ENCODE results near the gene CFAP100. TPM values are rescaled to one million over a fixed set of nuclear protein-coding genes. Genes with fewer than 3 reads are reported as not detected.

CFAP100 gene
- total RNA-seq, 4 donors from 2014 or later: not detected

GRCh38 chr3:126448893-126449180, 54.1 kb downstream of the CFAP100 start:
- WGBS, 2 donors: 88 to 92% methylated on average over 2 to 8 of the region's 8 CpGs
- TF ChIP-seq, protein P1, sequence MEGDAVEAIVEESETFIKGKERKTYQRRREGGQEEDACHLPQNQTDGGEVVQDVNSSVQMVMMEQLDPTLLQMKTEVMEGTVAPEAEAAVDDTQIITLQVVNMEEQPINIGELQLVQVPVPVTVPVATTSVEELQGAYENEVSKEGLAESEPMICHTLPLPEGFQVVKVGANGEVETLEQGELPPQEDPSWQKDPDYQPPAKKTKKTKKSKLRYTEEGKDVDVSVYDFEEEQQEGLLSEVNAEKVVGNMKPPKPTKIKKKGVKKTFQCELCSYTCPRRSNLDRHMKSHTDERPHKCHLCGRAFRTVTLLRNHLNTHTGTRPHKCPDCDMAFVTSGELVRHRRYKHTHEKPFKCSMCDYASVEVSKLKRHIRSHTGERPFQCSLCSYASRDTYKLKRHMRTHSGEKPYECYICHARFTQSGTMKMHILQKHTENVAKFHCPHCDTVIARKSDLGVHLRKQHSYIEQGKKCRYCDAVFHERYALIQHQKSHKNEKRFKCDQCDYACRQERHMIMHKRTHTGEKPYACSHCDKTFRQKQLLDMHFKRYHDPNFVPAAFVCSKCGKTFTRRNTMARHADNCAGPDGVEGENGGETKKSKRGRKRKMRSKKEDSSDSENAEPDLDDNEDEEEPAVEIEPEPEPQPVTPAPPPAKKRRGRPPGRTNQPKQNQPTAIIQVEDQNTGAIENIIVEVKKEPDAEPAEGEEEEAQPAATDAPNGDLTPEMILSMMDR (IDR thresholded peaks at IDR 0.05): no peak
- TF ChIP-seq POLR2A (IDR thresholded peaks at IDR 0.05): no peak
- Histone ChIP-seq H3K27me3 (no peaks in the 10 kb centered on the region), H3K36me3 (peaks cover 6 to 85% (median 31%) of the 10 kb centered on the region in 3 donors), H3K9me3 (no peaks in the 10 kb centered on the region), H3K4me1 (peaks cover 0 to 9% (median 0%) of the 10 kb centered on the region in 3 donors), H3K27ac (no peak overlapping the region), H3K4me3 (no peak overlapping the region)
- intact Hi-C loops (cut with DNase I): no loop called here
- DNase-seq: no peak

DNA sequence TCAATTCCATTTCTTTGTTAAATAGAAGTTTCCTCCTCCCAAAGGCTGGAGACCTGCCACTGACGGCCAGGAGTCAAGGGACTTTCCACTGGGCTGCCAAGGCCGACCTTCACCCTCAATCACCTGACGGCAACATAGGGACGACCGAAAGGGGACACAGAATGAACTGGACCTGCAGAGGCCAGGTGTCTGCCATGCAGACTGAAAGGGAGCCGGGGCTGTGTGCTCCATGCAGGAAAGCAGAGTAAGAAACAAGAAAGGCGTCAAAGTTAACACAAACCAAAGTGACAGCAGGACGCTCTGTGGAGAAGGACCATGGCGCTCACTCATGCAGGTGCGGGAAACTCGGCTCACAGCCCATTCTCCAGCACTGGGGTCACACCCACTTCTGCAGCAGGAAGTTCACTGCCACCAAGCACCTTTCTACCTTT, 54.9 kb downstream of the CFAP100 start:
- Histone ChIP-seq H3K4me1 (peaks cover 0 to 9% (median 0%) of the 10 kb centered on the region in 3 donors), H3K27ac (no peak overlapping the region), H3K9me3 (no peaks in the 10 kb centered on the region), H3K4me3 (no peak overlapping the region), H3K36me3 (peaks cover 6 to 93% (median 31%) of the 10 kb centered on the region in 3 donors), H3K27me3 (no peaks in the 10 kb centered on the region)
- intact Hi-C loops (cut with DNase I): no loop called here
- TF ChIP-seq, protein P1 (IDR thresholded peaks at IDR 0.05): no peak
- no peak for DNase-seq
- 81% methylated on average over 4 to 7 of the region's 11 CpGs for WGBS, 2 donors

- WGBS, 2 donors: 84 to 92% methylated on average over 2 to 8 of the region's 9 CpGs
- Histone ChIP-seq H3K4me1 (peaks cover 0 to 10% (median 0%) of the 10 kb centered on the region in 3 donors), H3K9me3 (no peaks in the 10 kb centered on the region), H3K27ac (no peak overlapping the region), H3K4me3 (no peak overlapping the region), H3K36me3 (peaks cover 6 to 96% (median 35%) of the 10 kb centered on the region in 3 donors), H3K27me3 (no peaks in the 10 kb centered on the region)
- no peak for DNase-seq
- intact Hi-C loops (cut with DNase I): no loop called here
- no peak for TF ChIP-seq POLR2A (IDR thresholded peaks at IDR 0.05)
- TF ChIP-seq, protein P1 (IDR thresholded peaks at IDR 0.05): no peak
These were observed 55.5 kb downstream of the CFAP100 start for GRCh38 chr3:126450219-126450618.

DNA sequence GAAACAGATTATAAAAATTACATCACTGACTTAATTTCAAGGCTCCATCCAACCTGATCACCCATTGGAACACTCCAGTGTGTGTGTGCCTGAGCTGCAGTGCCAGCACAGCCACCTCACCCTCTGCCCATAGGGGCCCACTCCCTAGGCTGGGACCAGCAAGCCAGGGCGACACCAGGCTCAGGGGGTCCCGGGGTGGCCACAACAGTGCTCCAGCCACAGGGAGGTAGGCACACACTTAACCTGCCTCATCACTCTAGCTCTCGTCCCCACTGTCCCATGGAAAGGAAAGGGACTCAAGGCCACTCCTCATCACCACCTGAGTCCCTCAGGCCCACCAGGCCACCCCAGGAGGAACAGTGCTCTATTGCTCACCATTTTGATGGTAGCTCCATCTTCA, 56.0 kb downstream of the CFAP100 start:
- H3K4me1 ChIP-seq: peaks cover 0 to 13% (median 0%) of the 10 kb centered on the region in 3 donors
- 80 to 96% methylated on average over 1 to 2 of the region's 3 CpGs for WGBS, 2 donors
- H3K4me3 ChIP-seq: no peak overlapping the region
- intact Hi-C loops (cut with DNase I): no loop called here
- no peak overlapping the region for H3K27ac ChIP-seq
- TF ChIP-seq POLR2A (IDR thresholded peaks at IDR 0.05): no peak
- TF ChIP-seq, protein P1 (IDR thresholded peaks at IDR 0.05): no peak
- peaks cover 6 to 96% (median 35%) of the 10 kb centered on the region in 3 donors for H3K36me3 ChIP-seq
- DNase-seq: no peak
- no peaks in the 10 kb centered on the region for H3K27me3 ChIP-seq
- no peaks in the 10 kb centered on the region for H3K9me3 ChIP-seq

DNA sequence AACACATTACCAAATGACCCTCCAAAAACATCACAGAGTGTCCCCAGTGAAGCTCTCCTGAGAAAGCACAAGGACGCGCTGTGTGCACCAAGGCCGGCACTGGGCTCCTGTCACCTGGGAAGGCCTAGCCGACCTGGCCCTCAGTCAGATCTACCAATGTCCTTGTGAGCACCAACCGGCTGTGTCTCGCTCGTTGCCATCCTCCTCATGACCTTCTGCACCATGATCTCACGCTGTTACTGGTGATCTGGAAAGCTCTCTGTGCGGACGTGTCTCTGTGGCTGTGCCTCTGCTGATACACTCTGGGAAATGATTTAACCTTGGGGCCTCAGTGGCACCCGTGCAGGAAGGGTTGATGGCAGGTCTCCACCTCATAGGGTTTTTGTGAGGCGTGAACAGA, 56.8 kb downstream of the CFAP100 start:
- Histone ChIP-seq H3K4me3 (no peak overlapping the region), H3K9me3 (no peaks in the 10 kb centered on the region), H3K36me3 (peaks cover 9 to 96% (median 35%) of the 10 kb centered on the region in 3 donors), H3K4me1 (peaks cover 0 to 13% (median 0%) of the 10 kb centered on the region in 3 donors), H3K27me3 (no peaks in the 10 kb centered on the region), H3K27ac (no peak overlapping the region)
- intact Hi-C loops (cut with DNase I): no loop called here
- 87 to 90% methylated on average over 10 to 12 of the region's 12 CpGs for WGBS, 2 donors
- no peak for TF ChIP-seq POLR2A (IDR thresholded peaks at IDR 0.05)
- TF ChIP-seq, protein P1 (IDR thresholded peaks at IDR 0.05): no peak
- DNase-seq: no peak

Measured in esophagus squamous epithelium (tissue), 5 donors.